NCI-H2081 (cell line): ENCODE data around the gene GFY.

Experiments
- DNase-seq, 2 experiments: peaks; one replicate each; lab custom pipeline; 2025; lab: John Stamatoyannopoulos, UW

Gene GFY

GRCh38 chr19:49428547-49429451, 3.6 kb downstream of the GFY start:
- no peak for DNase-seq

- DNase-seq = no peak
These were observed 5.0 kb downstream of the GFY start for GRCh38 chr19:49430172-49430677.

DNA sequence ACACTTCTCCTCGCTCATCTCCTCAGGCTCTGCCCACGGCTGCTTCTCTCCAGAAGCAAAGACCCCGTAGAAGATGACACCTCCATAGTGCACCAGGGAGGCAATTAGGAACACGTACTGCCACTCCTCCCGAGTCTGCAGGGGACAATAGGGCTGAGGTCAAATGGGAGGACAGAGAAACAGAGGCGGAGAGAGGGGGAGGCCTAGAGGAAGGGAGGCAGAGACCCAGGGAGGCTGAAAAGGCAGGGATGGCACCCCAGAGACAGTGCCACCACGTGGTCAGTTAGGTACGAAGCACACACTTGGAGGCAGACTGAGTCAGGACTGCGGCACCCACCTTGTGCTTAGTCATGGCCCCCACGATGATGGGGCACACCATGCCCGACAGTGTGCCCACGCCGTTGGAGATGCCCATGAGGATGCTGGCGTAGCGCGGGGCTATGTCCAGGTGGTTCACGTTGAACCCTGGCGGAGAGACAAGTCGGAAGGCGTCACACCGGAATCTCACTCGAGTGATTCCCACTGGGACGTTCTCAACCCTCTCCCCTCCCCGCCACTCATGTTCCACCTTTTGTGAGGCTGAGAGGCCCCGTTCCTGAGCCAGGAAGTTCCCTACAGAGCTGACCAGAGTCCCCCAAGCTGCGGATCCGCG, 5.6 kb downstream of the GFY start:
- DNase-seq = no peak

- DNase-seq = no peak
These were observed 6.2 kb downstream of the GFY start for GRCh38 chr19:49431330-49431749.

DNA sequence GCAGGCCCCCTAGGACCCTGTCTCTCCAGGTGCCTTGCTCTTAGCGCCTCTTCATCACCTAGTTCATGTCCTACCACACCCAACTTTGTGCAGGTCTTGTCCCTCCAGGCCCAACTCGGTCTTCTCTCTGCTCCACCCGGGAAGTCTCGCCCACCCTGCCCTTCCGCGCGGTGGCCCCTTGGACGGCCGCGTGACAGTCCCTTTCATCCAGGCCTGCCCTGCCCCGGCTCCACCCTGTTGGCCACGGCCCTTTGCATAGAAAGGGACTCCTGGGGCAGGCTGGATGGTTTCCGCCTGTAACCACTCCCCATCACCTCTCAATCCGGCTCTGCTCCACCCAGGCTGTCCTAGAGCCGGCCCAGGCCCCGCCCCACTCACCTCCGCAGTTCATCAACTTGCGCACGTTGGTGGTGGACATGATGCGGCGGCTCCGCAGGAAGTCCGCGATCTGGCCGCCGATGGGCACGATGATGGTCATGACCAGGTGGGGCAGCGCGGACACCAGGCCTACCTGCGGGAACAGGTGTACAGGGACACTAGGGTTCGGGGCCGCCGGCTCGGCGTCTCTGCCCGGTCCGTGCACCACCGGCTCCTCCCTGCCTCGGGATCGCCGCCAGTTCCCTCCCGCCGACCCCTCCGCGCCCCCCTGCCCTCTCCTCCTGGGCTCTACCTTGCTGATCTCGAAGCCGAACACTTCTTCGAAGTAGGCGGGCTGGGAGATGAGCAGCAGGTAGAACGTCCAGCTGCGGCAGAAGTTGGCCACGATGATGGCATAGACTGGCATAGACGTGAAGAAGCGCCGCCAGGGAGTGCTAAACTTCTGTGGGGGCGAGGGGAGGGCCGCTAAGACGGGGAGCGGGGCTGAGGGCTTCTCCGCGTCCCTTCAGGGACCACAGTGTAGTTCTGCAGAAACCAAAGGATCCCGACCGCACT, 7.2 kb downstream of the GFY start:
- DNase-seq = no peak

DNA sequence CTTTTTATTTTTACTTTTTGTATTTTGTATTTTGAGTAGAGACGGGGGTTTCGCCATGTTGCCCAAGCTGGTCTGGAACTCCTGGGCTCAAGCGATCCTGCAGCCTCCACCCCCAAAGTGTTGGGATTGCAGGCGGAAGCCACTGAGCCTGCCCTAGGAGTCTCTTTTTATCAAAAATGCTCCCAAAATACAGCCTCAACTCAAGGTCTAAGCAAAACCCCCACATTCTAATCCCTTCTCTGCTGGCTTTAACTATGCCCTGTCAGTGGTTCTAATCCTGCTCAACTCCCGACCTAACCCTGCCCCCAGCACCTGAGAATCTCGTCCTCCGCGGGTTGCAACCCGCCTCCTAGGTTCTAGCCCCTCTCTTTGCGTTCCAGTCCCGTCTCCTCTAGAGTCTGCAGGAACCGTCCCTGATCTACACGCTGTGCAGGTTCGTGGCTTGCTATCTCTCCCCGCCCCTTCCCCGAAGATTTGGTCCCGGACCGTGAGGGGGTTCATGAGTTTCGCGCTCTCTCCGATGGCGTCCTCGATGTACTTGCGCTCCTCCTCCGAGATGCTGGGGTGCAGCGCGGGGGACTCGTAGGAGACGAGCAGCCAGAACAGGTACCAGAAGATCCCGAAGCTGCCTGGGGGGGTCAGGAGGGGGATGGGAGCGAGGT, 8.2 kb downstream of the GFY start:
- DNase-seq = no peak

- DNase-seq = no peak
These were observed 9.9 kb downstream of the GFY start for GRCh38 chr19:49434907-49435583.

GRCh38 chr19:49435670-49436069, 10.5 kb downstream of the GFY start:
- no peak for DNase-seq

- no peak for DNase-seq
These were observed 11.3 kb downstream of the GFY start for GRCh38 chr19:49436381-49437017.

- DNase-seq = no peak
These were observed 12.0 kb downstream of the GFY start for GRCh38 chr19:49437231-49437630.

- no peak for DNase-seq
These were observed 13.1 kb downstream of the GFY start for GRCh38 chr19:49438261-49438660.

DNA sequence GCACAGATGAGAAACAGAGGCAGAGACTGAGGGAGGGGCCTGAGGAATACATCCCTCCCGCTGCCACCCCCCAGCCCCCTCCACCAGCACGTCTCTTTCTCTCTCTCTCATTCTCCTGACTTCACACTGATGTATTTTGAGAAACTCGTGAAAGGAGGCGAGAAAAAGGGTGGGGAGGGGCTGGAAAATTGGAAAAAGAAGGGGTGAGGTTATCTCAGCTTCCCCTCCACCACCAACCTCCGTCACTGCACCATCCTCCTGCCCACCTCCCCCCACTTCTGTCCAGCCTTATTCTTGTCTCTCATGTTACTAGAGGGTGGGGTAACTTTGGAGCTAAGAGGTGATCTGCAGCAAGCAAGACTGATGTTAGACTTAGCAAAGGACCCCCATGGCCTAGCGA, 14.6 kb downstream of the GFY start:
- DNase-seq = no peak

GRCh38 chr19:49440439-49441209, 15.4 kb downstream of the GFY start:
- DNase-seq = no peak

DNA sequence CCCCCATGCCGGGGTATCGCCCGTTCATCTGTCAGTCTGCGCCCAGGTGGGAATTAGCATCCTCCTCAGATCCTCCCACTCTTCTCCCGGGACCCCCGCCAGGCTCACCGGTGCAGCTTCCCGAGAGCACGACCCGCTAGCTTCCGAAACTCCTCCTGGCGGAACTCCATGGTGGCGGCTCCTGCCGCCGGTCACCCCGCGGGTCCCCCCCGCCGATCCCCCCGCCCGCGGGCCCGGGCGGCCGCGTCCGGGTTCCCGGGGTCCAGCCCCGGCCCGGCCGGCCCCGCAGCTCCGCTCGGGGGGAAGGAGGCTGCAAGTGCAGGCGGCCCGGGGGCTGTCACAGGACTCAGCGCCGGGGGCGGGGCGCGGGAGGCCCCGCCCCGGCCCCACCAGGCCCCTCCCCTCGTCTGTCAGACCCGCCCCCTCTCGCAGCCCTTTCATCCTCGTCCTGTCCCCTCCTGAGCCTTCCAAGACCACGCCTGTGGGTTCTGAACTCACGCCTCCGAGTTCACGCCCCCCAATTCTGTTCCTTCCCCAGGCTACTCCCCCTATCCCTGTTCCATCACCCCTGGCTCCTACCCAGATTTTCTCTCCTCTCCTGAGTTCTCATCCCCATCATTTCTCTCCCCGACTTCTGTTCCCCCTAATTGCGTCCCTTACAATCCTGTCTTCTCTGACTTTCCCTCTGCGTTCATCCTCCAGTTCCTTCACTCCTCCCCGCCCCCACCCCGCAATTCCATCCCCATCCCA, 16.2 kb downstream of the GFY start, which contains the start of gene SLC17A7:
TSS of gene SLC17A7 (minus strand) at position 318 of the 750 bp plus-strand sequence. CDS start at position 170, 148 bp downstream.
- DNase-seq = no peak

DNA sequence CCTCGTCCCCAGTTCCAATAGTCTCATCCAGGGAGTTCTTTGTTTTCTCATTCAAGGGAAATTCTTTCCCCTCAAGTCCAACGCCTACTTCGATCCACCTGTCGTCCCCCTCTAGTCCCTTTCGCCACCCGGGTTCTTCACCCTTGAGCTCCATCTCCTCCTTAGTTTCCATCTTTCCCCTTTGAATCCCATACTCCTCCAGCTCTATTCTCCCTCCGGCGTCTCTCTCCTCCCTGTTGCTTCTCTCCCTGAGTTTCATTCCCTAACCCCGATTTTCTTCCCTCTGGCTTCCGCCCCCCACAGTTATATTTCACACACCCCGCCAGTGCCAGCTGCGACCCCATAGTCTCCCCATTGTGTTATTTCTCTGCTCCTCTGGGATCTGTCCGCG, 16.8 kb downstream of the GFY start:
- DNase-seq = no peak

DNA sequence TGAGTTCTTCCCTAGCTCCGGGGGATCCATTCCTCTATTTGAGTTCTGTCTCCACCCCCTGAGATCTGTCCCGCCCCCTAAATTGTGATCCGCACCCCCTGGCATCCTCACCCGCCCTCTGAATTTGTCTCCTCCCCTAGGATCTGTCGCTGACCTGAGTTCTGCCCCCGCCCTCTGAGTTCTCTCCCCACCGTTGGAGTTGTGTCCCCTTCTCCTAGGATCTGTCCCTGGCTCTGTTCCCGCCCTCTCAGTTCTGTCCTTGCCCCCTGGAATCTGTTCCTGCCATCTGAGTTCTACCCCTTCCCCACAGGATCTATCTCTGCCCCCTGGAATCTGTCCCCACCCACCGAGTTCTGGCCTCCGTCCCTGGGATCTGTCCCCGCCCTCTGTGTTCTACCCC, 17.2 kb downstream of the GFY start:
- no peak for DNase-seq

- DNase-seq = peak; percentile 29 to 45
These were observed 17.7 kb downstream of the GFY start for GRCh38 chr19:49442771-49443365.

- peak; percentile 92 for DNase-seq
These were observed 18.3 kb downstream of the GFY start for GRCh38 chr19:49443366-49444099.
